GM12891 (cell line): ENCODE measurements around the gene AJAP1.

Source experiments
- PAX5 ChIP-seq: IDR thresholded peaks from 2 replicates; pipeline ENCODE4 v1.6.1; 2011; ENCODE audit warnings: low read length, moderate library complexity, mild to moderate bottlenecking; ENCODE audit not compliant: insufficient read depth, severe bottlenecking
- POLR2A ChIP-seq: IDR thresholded peaks from 2 replicates; pipeline ENCODE4 v1.6.1; 2011; ENCODE audit warnings: low read depth, low read length, control low read depth
- POLR2AphosphoS5 ChIP-seq: IDR thresholded peaks from 2 replicates; pipeline ENCODE4 v1.6.1; 2011; ENCODE audit warnings: low read depth, low read length, control low read depth
- POU2F2 ChIP-seq: IDR thresholded peaks from 2 replicates; pipeline ENCODE4 v1.6.1; 2011; ENCODE audit warnings: low read depth, mild to moderate bottlenecking, control low read depth, low read length, moderate library complexity
- SPI1 ChIP-seq: IDR thresholded peaks from 2 replicates; pipeline ENCODE4 v1.6.1; 2011; ENCODE audit warnings: low read depth, low read length, control low read depth
- TAF1 ChIP-seq: IDR thresholded peaks from 2 replicates; pipeline ENCODE4 v1.6.1; 2011; ENCODE audit warnings: low read depth, low read length, control low read depth

DNA sequence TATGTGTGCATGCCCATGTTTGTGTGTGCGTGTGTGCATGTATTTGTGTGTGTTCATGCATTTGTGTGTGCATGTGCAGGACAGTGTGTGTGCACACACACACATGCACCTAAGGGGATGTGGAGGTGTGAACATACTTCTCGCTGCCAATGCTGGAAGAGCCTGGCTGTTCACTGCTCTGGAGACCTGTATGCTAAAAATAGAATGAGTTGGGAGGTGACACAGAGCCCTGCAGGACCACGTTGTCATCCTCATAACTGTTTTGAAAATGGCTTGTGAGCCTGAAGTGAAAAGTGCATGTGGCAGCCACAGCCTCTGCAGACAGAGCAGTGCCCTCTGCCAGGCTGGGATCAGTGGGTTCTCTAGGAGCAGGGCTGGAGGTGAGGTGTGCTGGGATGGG is 95.8 kb downstream of the AJAP1 start:
- no peak for TF ChIP-seq POLR2AphosphoS5
- no peak for TF ChIP-seq PAX5
- no peak for TF ChIP-seq POLR2A
- no peak for TF ChIP-seq SPI1
- no peak for TF ChIP-seq TAF1
- no peak for TF ChIP-seq POU2F2
